OCI-LY3 (cell line): ENCODE data around the gene RBM23.

Experiments
- H2AFZ ChIP-seq: fragments of 200-600, 300-600 bp; shearing (Covaris generic); 2 replicates; pipeline ENCODE4 v1.6.0; 2014; ENCODE audit warnings: antibody characterized with exemption, low read depth, low read length
- H3K27ac ChIP-seq: fragments of 200-600, 300-600 bp; sonication (generic); 2 replicates; pipeline ENCODE4 v1.5.1; 2014; ENCODE audit warnings: mild to moderate bottlenecking, low read length, moderate library complexity, mixed read lengths
- H3K27me3 ChIP-seq: fragments of 200-600, 300-600 bp; sonication (generic); 2 replicates; pipeline ENCODE4 v1.6.1; 2014; ENCODE audit warnings: low read depth, low read length, mixed read lengths
- H3K36me3 ChIP-seq: fragments of 200-600, 300-600 bp; sonication (generic); replicated peaks from 2 replicates; pipeline ENCODE3; 2014; ENCODE audit warnings: low read depth, low read length, mixed read lengths
- H3K4me1 ChIP-seq: fragments of 300-600, 200-600 bp; sonication (generic); 2 replicates; pipeline ENCODE4 v1.6.1; 2014; ENCODE audit warnings: low read length, mixed read lengths
- H3K4me2 ChIP-seq: fragments of 200-600, 300-600 bp; sonication (generic); 2 replicates; pipeline ENCODE4 v1.6.1; 2014; ENCODE audit warnings: low read length, mixed read lengths
- H3K4me3 ChIP-seq: fragments of 300-600, 200-600 bp; sonication (generic); 2 replicates; pipeline ENCODE4 v1.5.1; 2014; ENCODE audit warnings: antibody characterized with exemption, mild to moderate bottlenecking, low read length, moderate library complexity
- H3K79me2 ChIP-seq: fragments of 300-600, 200-600 bp; shearing (Covaris generic); 2 replicates; pipeline ENCODE4 v1.6.1; 2014; ENCODE audit warnings: mild to moderate bottlenecking, low read length, mixed read lengths
- H3K9ac ChIP-seq: fragments of 300-600, 200-600 bp; shearing (Covaris generic); 2 replicates; pipeline ENCODE4 v1.6.0; 2014; ENCODE audit warnings: mild to moderate bottlenecking, low read length, moderate library complexity
- H3K9me3 ChIP-seq: fragments of 200-600, 300-600 bp; shearing (Covaris generic); 2 replicates; pipeline ENCODE4 v1.6.1; 2014; ENCODE audit warnings: low read length, mixed read lengths; ENCODE audit not compliant: insufficient read depth
- H4K20me1 ChIP-seq: fragments of 200-600, 300-600 bp; sonication (generic); 2 replicates; pipeline ENCODE4 v1.6.1; 2016; ENCODE audit warnings: low read length, mixed read lengths; ENCODE audit not compliant: insufficient read depth
- CTCF ChIP-seq: fragments of 200-600, 300-600 bp; sonication (generic); IDR thresholded peaks from 2 replicates; pipeline ENCODE4 v1.5.1; 2014; ENCODE audit warnings: antibody characterized with exemption, low read length, low read depth
- EZH2phosphoT487 ChIP-seq: fragments of 200-600 bp; shearing (Covaris generic); IDR thresholded peaks from 2 replicates; pipeline ENCODE4 v1.6.1; 2018; ENCODE audit warnings: antibody characterized with exemption, mixed run types, low read depth

RBM23 gene

GRCh38 chr14:22887260-22887989 is 31.5 kb downstream of the RBM23 start:
- Histone ChIP-seq H3K4me1 (peaks cover 22% of the 10 kb centered on the region), H3K4me2 (peak overlapping the region; percentile 63), H3K27me3 (no peaks in the 10 kb centered on the region), H3K36me3 (no peaks in the 10 kb centered on the region), H3K4me3 (peak overlapping the region; percentile 70), H3K9me3 (no peaks in the 10 kb centered on the region), H2AFZ (peak overlapping the region; percentile 15; the same call in 1 of the 2 replicates), H3K9ac (peak overlapping the region; percentile 42; the same call in 1 of the 2 replicates), H3K79me2 (no peaks in the 10 kb centered on the region), H4K20me1 (no peaks in the 10 kb centered on the region), H3K27ac (no peak overlapping the region)
- TF ChIP-seq CTCF (no peak), EZH2phosphoT487 (no peak)

GRCh38 chr14:22886500-22887259 is 32.3 kb downstream of the RBM23 start:
- no peaks in the 10 kb centered on the region for H4K20me1 ChIP-seq
- no peak for TF ChIP-seq CTCF
- peaks cover 22% of the 10 kb centered on the region for H3K4me1 ChIP-seq
- H3K27ac ChIP-seq: no peak overlapping the region
- peak overlapping the region; percentile 70 for H3K4me3 ChIP-seq
- H3K4me2 ChIP-seq: peak overlapping the region; percentile 63
- 0 out of 2 replicates have a peak, but pooled peaks cover 7% of the 10 kb centered on the region for H3K27me3 ChIP-seq
- peak overlapping the region; percentile 42; the same call in 1 of the 2 replicates for H3K9ac ChIP-seq
- no peaks in the 10 kb centered on the region for H3K36me3 ChIP-seq
- H2AFZ ChIP-seq: peak overlapping the region; percentile 17; the same call in 1 of the 2 replicates
- H3K9me3 ChIP-seq: no peaks in the 10 kb centered on the region
- no peaks in the 10 kb centered on the region for H3K79me2 ChIP-seq

GRCh38 chr14:22885975-22886374 is 33.0 kb downstream of the RBM23 start:
- no peak overlapping the region for H3K27ac ChIP-seq
- no peaks in the 10 kb centered on the region for H3K79me2 ChIP-seq
- no peaks in the 10 kb centered on the region for H3K9me3 ChIP-seq
- no peaks in the 10 kb centered on the region for H4K20me1 ChIP-seq
- no peaks in the 10 kb centered on the region for H3K36me3 ChIP-seq
- H2AFZ ChIP-seq: no peak overlapping the region
- no peak overlapping the region for H3K4me2 ChIP-seq
- no peak overlapping the region for H3K9ac ChIP-seq
- H3K4me1 ChIP-seq: peaks cover 22% of the 10 kb centered on the region
- H3K4me3 ChIP-seq: no peak overlapping the region
- 0 out of 2 replicates have a peak, but pooled peaks cover 7% of the 10 kb centered on the region for H3K27me3 ChIP-seq
- TF ChIP-seq EZH2phosphoT487: no peak
- no peak for TF ChIP-seq CTCF
